GM12878 (cell line): Measurements from ENCODE around the gene EDEM2.

Source experiments
- CEBPB ChIP-seq, 2 experiments: fragments of 150-350 bp in 1 of 2; IDR thresholded peaks; 2 replicates each; pipeline ENCODE4 v1.6.1; 2012 to 2014; ENCODE audit warnings: low read depth in 2 of 2, low read length in 2 of 2, borderline replicate concordance in 1 of 2, inconsistent platforms in 1 of 2
- HDAC2 ChIP-seq: fragments of 200-600 bp; sonication (generic); IDR thresholded peaks from 2 replicates; pipeline ENCODE4 v1.6.1; 2017
- POLR2A ChIP-seq: IDR thresholded peaks from 2 replicates; pipeline ENCODE4 v1.6.1; 2011; ENCODE audit warnings: low read depth, mild to moderate bottlenecking, low read length
- RFX5 ChIP-seq: IDR thresholded peaks from 2 replicates; pipeline ENCODE4 v1.6.1; 2011; ENCODE audit warnings: low read depth, low read length, improper control_type of control experiment
- SMC3 ChIP-seq: IDR thresholded peaks from 2 replicates; pipeline ENCODE4 v1.6.1; 2011; ENCODE audit warnings: low read length, improper control_type of control experiment, borderline replicate concordance
- WRNIP1 ChIP-seq: IDR thresholded peaks from 2 replicates; pipeline ENCODE4 v1.6.1; 2011; ENCODE audit warnings: low read depth, low read length, improper control_type of control experiment, borderline replicate concordance
- TF ChIP-seq, protein P1 (sequence below), 3 experiments: IDR thresholded peaks in 2 of 3; conservative IDR thresholded peaks in 1 of 3; 2 replicates each; pipeline ENCODE4 v1.5.1; 2011; ENCODE audit warnings: low read depth in 3 of 3, low read length in 3 of 3, mild to moderate bottlenecking in 3 of 3, control low read depth in 2 of 3, moderate library complexity in 2 of 3, inconsistent platforms in 1 of 3, mixed read lengths in 1 of 3; ENCODE audit not compliant: control insufficient read depth in 2 of 3, insufficient read depth in 1 of 3; ENCODE audit errors: extremely low read depth in 1 of 3

DNA sequence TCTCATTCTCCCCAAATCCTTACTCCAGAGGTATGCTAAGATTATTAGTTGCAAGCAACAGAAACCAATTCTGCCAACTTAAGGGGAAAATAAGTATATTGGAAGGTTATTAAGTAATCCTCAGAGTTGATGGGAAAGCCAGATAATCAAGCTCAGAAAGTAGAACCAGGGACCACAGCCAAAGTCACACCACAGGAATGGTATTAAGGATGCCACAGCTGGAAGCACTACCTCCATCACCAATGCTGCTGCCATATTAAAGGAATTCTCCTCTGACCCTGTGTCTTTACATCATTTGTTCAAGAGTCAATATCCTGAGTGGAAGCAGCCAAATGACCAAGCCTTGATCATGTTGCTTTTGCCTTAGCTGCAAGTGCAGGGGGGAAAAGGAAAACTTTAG, 34.6 kb upstream of the EDEM2 start:
- TF ChIP-seq SMC3 (no peak), POLR2A (no peak), WRNIP1 (no peak), RFX5 (no peak), HDAC2 (no peak), CEBPB (IDR thresholded peaks at IDR 0.05; ENCODE audit: borderline replicate concordance in 1 of 2, low read depth in 2 of 2, low read length in 2 of 2) (no peak)
- TF ChIP-seq, protein P1, sequence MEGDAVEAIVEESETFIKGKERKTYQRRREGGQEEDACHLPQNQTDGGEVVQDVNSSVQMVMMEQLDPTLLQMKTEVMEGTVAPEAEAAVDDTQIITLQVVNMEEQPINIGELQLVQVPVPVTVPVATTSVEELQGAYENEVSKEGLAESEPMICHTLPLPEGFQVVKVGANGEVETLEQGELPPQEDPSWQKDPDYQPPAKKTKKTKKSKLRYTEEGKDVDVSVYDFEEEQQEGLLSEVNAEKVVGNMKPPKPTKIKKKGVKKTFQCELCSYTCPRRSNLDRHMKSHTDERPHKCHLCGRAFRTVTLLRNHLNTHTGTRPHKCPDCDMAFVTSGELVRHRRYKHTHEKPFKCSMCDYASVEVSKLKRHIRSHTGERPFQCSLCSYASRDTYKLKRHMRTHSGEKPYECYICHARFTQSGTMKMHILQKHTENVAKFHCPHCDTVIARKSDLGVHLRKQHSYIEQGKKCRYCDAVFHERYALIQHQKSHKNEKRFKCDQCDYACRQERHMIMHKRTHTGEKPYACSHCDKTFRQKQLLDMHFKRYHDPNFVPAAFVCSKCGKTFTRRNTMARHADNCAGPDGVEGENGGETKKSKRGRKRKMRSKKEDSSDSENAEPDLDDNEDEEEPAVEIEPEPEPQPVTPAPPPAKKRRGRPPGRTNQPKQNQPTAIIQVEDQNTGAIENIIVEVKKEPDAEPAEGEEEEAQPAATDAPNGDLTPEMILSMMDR (IDR thresholded peaks at IDR 0.05 in 2 of 3, conservative IDR thresholded peaks at IDR 0.05 in 1 of 3; ENCODE audit: control insufficient read depth in 2 of 3, extremely low read depth in 1 of 3, insufficient read depth in 1 of 3, low read depth in 3 of 3, low read length in 3 of 3), result no peak
